Inflammatory macrophage (primary cell): Measurements from ENCODE around the gene TIMM44.

Experiments
- DNase-seq, 2 donors: peaks; one replicate each; pipeline ENCODE4 v3.0.0-alpha.2; 2020 to 2022
- total RNA-seq, 18 experiments: gene quantifications; one replicate each; lab custom pipeline; 2026; ENCODE audit warnings: mixed read lengths in 6 of 18, inconsistent platforms in 2 of 18; lab: John Stamatoyannopoulos, UW

Gene TIMM44
- 4.4 to 43.2 (median 22.5) reads per million in 18 experiments for total RNA-seq

DNA sequence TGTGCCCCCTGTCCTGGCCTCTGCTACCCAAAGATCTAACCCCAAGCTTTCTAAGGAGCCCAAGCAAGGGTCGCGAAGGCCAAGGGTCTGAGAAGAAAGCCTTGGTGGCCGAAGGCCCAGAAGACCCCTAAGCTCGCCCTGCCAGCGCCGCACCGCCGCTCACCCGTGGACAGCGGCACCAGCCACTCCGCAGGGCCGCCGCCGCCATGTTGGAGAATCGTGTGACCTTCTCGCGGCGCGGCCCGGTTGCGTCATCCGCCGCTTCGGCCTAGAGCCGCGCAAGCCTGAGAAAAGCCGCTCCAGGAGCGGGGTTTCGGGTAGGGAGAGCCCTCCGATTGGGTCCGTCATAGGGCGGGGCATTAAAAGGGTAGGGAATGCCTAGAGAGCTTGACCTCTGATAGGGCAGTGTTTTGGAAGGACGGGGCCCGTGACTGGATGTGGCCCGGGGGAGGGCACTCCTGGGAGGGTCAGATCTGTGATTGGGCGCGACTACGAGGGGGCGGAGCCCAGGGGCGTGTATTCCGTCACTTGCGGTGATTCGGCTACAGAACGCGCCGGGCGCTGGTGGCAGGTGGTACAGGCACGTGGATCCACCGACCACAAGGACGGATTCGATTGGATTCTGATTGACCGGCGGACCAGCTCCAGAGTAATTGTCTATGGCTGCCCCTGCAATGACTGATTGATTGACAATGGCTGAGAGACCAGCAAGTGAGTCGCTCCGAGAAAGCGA lies at the start of gene TIMM44:
TSS of gene TIMM44 (minus strand) at position 223 of the 733 bp plus-strand sequence. CDS start at position 208, 15 bp downstream.
- DNase-seq = peak; percentile 100

- DNase-seq = no peak
Observed at GRCh38 chr19:7992575-7992974, 49.1 kb upstream of the TIMM44 start.

GRCh38 chr19:7989071-7989575 lies 45.7 kb upstream of the TIMM44 start:
- no peak for DNase-seq

- DNase-seq = no peak
Observed at GRCh38 chr19:7988307-7988706, 44.8 kb upstream of the TIMM44 start.

- no peak for DNase-seq
Observed at GRCh38 chr19:7987114-7987768, 43.8 kb upstream of the TIMM44 start.

DNA sequence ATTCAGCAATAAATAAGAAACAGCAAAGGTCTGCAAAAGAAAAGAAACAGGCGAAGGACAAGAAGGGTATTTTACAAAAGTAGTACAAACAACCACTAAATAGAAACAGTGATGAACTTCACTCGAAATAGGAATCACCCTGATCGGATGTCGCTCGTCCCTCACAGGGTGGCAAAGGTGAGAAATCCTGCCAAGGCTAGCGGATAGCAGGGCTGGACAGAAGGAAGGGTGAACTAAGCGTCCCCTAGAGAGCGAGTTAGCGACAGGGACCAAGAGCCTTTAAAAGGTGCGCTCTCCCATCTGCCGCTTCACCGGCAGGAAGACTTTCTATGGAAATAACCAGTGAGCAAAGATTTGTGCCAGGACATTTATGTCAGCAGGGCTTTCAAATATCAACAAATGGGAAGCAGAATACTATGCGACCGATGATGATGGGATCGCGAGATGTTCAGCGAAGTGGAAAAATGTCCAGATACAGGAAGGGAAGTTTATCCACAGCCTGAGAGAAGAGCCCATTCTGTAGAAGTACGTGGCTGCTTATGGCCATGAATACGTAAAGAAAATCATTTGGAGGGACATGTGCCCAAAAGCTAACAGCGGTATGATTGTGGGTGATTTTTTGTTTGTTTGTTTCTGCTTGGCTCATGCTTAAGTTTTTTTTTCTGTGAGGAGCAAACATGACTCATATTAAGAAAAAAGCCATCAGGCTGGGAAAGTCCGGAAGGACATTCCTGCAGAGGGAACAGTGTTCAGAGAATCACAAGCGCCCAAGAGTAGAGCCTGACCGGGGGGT lies 43.1 kb upstream of the TIMM44 start:
- no peak for DNase-seq

DNA sequence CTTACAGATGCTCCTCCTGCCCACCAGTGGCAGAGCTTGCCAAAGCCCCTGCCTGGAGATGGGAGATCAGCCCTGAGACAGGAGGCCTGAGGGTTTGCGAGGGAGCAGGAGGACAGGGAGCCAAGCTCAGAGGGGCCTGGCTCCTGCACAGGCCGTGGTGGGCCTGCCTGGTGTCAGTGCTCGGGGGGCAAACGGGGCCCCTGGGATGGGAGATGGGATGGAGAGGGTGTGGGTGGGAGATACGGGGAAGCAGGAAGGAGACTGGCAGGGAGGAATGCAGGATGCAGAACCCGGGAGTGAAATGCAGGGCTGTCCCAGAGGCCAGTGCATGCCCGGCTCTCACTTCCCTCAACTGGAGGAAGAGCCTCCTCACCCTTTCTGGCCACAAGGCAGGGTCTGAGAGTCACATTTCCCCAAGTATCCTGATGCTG lies 42.0 kb upstream of the TIMM44 start:
- no peak for DNase-seq

DNA sequence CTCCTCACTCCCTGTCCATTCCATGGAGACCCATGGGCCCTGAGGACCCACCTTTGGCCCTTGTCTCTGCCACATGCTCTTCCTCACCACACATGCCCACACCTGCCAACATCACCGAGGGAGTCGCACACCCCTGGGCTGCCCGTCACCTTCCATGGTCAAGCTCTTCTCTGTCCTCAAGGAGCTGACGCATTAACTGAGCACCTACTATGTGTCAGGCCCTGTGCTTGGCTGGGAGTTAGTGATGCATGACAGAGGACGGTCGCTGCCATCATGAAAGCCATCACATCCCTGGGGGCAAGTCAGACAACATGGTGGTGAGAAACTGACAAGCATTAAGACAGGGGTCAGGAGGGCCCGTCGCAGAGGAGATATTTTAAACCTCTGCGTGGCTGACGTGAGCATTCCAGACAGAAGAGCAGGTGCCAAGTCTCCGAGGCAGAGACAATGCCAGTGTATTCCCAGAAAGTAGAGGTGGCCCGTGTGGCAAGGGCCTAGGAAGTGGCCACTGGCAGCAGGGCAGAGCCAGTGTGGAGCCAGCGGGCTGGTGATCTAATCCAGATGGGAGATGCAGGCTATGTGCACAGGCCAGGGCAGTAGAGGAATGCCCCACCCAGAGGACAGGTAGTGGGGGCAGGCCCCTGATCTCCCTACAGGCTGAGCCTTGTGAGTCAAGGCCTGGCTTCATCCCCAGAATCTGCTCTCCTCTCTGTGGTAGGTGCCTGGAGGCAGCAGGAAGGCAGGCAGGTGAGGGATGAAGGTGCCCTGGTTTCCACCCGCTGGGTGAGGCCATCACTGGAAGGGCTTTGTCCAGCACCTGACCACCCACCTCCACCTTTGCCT lies 40.8 kb upstream of the TIMM44 start:
- no peak for DNase-seq

DNA sequence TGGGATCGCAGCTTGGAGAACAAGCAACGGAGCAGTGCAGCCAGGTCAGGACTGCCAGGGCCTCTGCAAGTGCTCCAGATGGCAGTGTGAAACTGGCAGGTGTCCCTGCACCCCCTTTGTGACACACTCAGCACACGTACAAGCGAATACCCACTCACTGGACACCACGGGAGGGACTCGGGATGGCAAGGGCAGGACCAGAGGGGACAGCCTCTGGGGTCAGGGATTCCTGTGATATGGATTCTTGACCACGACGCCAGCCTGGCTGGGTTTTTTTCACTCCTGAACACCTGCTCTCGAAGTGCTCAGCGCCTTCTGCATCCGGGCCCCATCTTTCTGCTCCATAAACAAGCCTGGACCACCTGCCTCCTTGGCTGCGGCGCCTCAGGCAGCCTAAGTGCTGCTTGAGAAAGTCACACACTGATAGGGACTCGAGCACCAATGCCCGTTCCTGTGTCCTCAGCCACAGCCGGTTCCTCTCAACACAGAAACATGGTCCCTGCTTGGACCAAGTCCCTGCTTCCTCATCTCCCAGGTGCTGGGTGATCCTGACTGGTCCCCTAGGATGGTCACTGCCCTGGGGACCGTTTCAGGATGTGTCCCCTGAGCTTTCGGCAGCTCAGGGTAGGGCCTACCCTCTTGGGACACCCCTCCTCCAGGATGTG lies 40.0 kb upstream of the TIMM44 start:
- DNase-seq = no peak

DNA sequence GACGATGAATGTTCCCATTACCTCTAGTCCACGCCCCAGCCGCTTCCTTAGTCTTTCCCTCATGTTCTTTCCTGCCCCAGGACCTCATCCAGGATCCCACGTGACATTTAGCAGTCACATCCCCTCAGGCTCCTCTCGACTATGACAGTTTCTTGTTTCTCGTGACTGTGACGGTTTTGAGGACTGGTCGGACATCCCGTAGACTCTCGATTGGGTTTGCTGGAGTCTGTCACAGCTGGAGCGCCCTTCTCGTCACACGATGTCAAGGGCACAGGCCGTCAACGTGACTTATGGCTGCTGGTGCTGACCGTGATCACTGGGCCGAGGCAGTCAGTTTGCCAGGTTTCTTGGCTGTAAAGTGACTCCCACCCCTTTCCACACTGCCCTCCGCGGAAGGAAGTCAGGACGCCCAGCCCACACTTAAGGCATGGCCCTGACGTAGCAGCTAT lies 39.2 kb upstream of the TIMM44 start:
- DNase-seq = no peak

DNA sequence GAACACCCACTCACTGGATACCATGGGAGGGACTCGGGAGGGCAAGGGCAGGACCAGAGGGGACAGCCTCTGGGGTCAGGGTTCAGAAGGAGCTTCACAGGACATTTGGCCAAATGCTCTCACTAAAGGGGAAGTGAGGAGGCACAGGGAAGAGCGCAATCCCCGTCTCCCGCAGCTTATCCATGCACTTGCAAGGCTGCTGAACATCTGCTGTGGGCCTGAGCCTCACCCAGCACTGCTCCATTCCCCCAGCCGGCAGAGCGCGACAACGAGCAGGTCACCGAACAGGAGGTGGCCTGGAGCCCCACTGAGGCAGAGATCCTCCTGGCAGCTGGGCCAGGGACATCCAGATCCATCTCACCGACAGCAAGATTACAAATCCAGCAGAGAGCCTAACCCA lies 38.6 kb upstream of the TIMM44 start:
- DNase-seq = no peak

GRCh38 chr19:7981661-7982060 lies 38.2 kb upstream of the TIMM44 start:
- no peak for DNase-seq

DNA sequence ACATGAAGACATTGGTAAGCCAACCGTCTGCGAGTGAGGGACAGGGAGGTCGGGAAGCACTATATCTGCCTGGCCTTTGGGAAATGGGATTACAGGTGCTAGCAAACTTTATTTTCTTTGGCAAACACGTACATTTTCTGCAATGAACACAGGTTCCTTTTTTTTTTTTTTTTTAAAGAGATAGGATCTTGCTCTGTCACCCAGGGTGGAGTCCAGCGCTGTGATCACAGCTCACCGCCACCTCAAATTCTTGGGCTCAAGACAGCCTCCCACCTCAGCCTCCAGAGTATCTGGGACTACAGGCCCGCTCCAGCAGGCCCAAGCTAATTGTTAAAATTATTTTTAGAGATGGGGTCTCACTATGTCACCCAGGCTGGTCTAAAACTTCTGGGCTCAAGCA lies 37.7 kb upstream of the TIMM44 start:
- no peak for DNase-seq

GRCh38 chr19:7980635-7981121 lies 37.2 kb upstream of the TIMM44 start:
- no peak for DNase-seq

- no peak for DNase-seq
Observed at GRCh38 chr19:7980168-7980567, 36.7 kb upstream of the TIMM44 start.

DNA sequence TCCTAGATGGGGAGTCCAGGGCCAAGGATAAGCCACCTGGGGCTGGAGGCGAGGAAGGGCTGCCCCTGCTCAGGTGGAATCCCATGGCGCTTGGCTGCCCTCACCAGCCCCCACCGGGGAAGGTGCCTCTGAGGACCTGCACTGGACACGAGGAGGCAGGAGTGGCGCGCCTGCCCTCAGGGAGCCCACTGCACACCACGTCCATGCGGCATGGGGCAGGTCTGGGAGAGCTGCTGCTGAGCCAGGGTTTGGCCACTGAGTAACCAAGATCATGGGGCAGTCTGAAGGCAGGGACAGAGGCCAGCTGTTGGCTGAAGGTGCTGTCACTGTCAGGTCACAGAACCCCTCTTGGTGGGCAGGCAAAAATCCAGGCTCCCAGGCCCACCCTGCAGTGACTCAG lies 36.1 kb upstream of the TIMM44 start:
- DNase-seq = no peak

DNA sequence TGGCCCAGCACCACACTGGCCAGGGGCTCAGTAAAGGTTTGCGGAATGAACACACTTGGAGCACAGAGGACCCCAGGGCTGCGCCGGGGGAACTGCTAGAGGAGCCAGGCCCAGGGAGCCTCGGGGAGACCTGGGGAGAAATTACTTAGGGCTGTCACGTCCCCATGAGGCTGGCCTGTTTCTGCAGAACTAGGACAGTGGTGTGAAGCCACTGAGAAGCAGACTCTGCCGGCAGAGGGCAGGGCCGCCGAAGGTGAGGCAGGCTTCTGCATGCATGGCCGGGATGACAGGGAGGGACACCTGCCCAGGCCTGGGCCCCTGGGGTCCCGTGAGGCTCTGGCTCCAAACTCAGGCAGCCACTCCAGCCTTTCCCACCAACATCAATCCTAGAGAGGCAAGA lies 35.5 kb upstream of the TIMM44 start:
- DNase-seq = no peak

DNA sequence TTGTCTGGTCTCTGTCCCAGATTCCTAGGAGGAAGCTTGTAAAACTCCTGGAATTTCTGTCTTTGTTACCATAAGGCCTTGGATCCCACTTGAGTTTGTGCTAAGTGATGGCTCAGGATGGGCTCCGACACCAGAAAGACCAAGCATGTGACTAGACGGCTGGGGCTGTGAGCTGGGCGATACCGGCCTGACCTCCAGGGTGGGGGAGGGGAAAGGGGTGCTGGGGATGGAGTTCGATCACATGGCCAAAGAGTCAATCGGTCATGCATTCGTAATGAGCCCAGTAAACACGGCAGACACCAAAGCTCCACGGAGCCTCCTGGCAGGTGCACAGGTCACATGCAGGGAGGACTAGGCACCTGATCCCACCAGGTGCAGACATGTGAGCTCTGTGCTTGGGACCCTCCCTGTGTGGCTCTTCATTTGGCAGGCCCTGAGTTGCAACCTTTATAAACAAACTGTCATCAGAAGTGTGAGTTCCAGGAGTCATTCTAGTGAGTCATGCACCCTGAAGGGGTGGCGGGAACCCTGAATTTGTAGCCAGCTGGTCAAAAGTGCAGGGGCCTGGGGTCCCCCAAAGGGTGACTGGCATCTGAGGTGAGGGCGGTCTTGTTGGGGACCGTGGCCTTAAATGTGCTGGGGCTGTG lies 34.8 kb upstream of the TIMM44 start:
- no peak for DNase-seq

- no peak for DNase-seq
Observed at GRCh38 chr19:7977723-7978040, 34.2 kb upstream of the TIMM44 start.

DNA sequence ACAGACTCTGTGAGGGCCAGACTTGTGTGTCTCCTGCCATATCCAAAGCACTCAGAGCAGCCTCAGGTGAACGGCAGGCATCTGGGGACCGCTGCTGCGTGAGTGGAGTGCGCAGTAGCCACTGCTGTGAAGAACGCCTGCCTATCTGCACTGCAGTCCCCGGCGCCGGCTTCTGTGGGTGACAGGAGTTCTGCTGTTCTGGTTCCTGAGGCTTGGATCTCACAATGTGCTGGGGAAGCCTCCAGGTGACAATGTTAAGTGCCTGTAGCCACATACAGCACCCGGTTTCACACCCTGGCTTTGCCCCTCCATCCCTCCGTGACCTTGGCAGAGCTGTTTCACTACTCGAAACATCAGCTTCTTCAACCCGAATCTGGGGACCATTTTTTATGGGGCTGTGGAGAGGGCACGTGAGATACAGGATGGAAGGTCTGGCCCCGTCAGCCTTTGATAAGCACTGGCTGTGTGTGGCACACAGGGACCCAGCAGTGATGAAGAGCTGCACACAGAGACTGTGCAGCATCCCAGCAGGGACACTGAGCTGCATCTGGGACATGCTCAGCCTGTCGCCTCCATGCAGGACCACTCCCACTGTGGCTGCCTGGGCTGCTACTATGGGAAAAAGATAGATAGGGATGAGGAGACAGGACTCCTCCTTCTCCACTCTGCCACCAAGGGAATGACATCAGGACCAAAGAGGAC lies 33.7 kb upstream of the TIMM44 start:
- no peak for DNase-seq
